ENCODE measurements around the gene COMMD6. TPM values are rescaled to one million over a fixed set of nuclear protein-coding genes. Genes with fewer than 3 reads are reported as not detected.

Gene COMMD6
- total and polyA plus RNA-seq, 9 of the 15 experiments (the other 6 are each of a cell fraction or from before 2014, with no cell fraction given) = 32.6 to 116 (median 65.0) TPM

GRCh38 chr13:75581874-75582640 lies 44.4 kb upstream of the COMMD6 start:
- no peak overlapping the region for H3K4me2 ChIP-seq (ENCODE audit: insufficient read depth, low read length)
- H3K9me3 ChIP-seq (replicated peaks; ENCODE audit: control insufficient read depth, insufficient read depth, low read depth, low read length) = peaks cover 2% of the 10 kb centered on the region; the same call in 1 of the 2 replicates
- WGBS (ENCODE audit: insufficient coverage, low coverage, missing lambda C conversion rate) = 92% methylated on average over 2 of the region's 2 CpGs
- H3K36me3 ChIP-seq (ENCODE audit: control insufficient read depth, insufficient read depth, low read length) = peaks cover 14% of the 10 kb centered on the region; the same call in 1 of the 3 replicates
- BruUV-seq (replicated peaks) = no TSS peak
- no peaks in the 10 kb centered on the region for H3K79me2 ChIP-seq (ENCODE audit: control insufficient read depth, insufficient read depth, low read length)
- FAIRE-seq (no peak), ATAC-seq (no peak), DNase-seq (ENCODE audit: extremely low read depth in 1 of 4, low spot score in 3 of 4) (no peak)
- in situ Hi-C loops (cut with MboI) (no loop called here), intact Hi-C loops (cut with micrococcal nuclease) (no loop called here)
- ChIA-PET CTCF (ENCODE audit: low intra/inter-chr PET ratio) (no interaction called here), POLR2A (interaction anchor here (0.6 kb wide), 1 partner anchor 1937 kb away, joined by 4 read pairs; no protein-coding TSS in a partner anchor)
- H3K4me3 ChIP-seq = no peak overlapping the region
- no peaks in the 10 kb centered on the region for H3K4me1 ChIP-seq (replicated peaks in 1 of 2; ENCODE audit: control insufficient read depth in 2 of 2, insufficient read depth in 2 of 2, low read length in 2 of 2)
- H3K27ac ChIP-seq (ENCODE audit: extremely low read depth, low read depth, low read length) = no peak overlapping the region
- no peaks in the 10 kb centered on the region for H4K20me1 ChIP-seq (replicated peaks; ENCODE audit: control insufficient read depth, insufficient read depth, low read length)
- no peaks in the 10 kb centered on the region for H3K27me3 ChIP-seq (ENCODE audit: control insufficient read depth in 2 of 2, insufficient read depth in 2 of 2, low read length in 2 of 2)
- TF ChIP-seq TBL1XR1 (IDR thresholded peaks at IDR 0.05; ENCODE audit: low read length in 2 of 2) = no peak
- TF ChIP-seq POLR2B (IDR thresholded peaks at IDR 0.05; ENCODE audit: low read depth, partially characterized antibody) = no peak
- no peak for TF ChIP-seq KDM1A (IDR thresholded peaks at IDR 0.05)
- no peak for TF ChIP-seq E2F4 (CRISPR knock-in tag; IDR thresholded peaks at IDR 0.05; ENCODE audit: low read depth)
- no peak for TF ChIP-seq ZNF518B (CRISPR knock-in tag; IDR thresholded peaks at IDR 0.05)
- TF ChIP-seq THAP12 (CRISPR knock-in tag; IDR thresholded peaks at IDR 0.05) = no peak
- TF ChIP-seq COPS2 (conservative IDR thresholded peaks at IDR 0.05) = no peak
- no peak for TF ChIP-seq EP400 (IDR thresholded peaks at IDR 0.05)
- no peak for TF ChIP-seq DIDO1 (tag; IDR thresholded peaks at IDR 0.05; ENCODE audit: low read depth)
- H3K9me1 ChIP-seq (ENCODE audit: control insufficient read depth, insufficient read depth, low read length) = no peaks in the 10 kb centered on the region
- no peak overlapping the region for H2AFZ ChIP-seq (ENCODE audit: low read depth, low read length)
- no peak overlapping the region for H3K9ac ChIP-seq (ENCODE audit: insufficient read depth in 1 of 2, low read depth in 2 of 2, low read length in 2 of 2)

Measured in K562 (cell line).